Common myeloid progenitor, CD34-positive (primary cell): ENCODE results near the gene EEPD1.
"Not testable (repeated sequence)": the region's sequence is repeated elsewhere in the genome, so short reads cannot be mapped to it uniquely, and the experiment has no call there.

Experiments used
- CTCF ChIA-PET: fragments of 350-600 bp; sonication (Branson Sonifier 250); formaldehyde crosslinking; loops from one replicate; lab custom pipeline; 2021; ENCODE audit warnings: antibody characterized with exemption; lab: Charles Lee
- POLR2A ChIA-PET: fragments of 350-600 bp; sonication (Branson Sonifier 250); formaldehyde crosslinking; loops from one replicate; lab custom pipeline; 2021; ENCODE audit warnings: antibody characterized with exemption; lab: Charles Lee
- DNase-seq, 3 donors: peaks; one replicate each; pipeline versions ENCODE4 v3.0.0 to v3.0.0-alpha.2; 2013
- H3K27ac ChIP-seq, 2 experiments: 1 replicate in 1 of 2; 2 replicates in 1 of 2; pipeline ENCODE4 v1.7.0; 2013; ENCODE audit warnings: inconsistent platforms in 2 of 2, low read length in 2 of 2, mild to moderate bottlenecking in 2 of 2, low read depth in 1 of 2, moderate library complexity in 1 of 2; ENCODE audit not compliant: severe bottlenecking in 2 of 2, insufficient read depth in 1 of 2, poor library complexity in 1 of 2
- H3K27me3 ChIP-seq, 5 experiments: replicated peaks in 2 of 5; 1 replicate in 3 of 5; 2 replicates in 2 of 5; pipeline versions ENCODE4 v1.6.1 to v1.7.0; 2013; ENCODE audit warnings: low read length in 4 of 5, mild to moderate bottlenecking in 2 of 5, moderate library complexity in 2 of 5, inconsistent platforms in 1 of 5; ENCODE audit not compliant: insufficient read depth in 5 of 5, control insufficient read depth in 4 of 5
- H3K36me3 ChIP-seq, 4 experiments: 1 replicate in 2 of 4; 2 replicates in 2 of 4; pipeline versions ENCODE4 v1.6.1 to v1.7.0; 2013; ENCODE audit warnings: low read length in 3 of 4, control low read depth in 1 of 4, mild to moderate bottlenecking in 1 of 4; ENCODE audit not compliant: control insufficient read depth in 4 of 4, insufficient read depth in 4 of 4
- H3K4me1 ChIP-seq, 4 experiments: 1 replicate in 3 of 4; 2 replicates in 1 of 4; pipeline versions ENCODE4 v1.6.1 to v1.7.1; 2013; ENCODE audit warnings: low read length in 3 of 4, mild to moderate bottlenecking in 3 of 4, control low read depth in 1 of 4, inconsistent platforms in 1 of 4, moderate library complexity in 1 of 4; ENCODE audit not compliant: control insufficient read depth in 4 of 4, insufficient read depth in 4 of 4; ENCODE audit errors: control extremely low read depth in 1 of 4
- H3K4me3 ChIP-seq, 7 experiments: 1 replicate in 4 of 7; 2 replicates in 3 of 7; pipeline versions ENCODE4 v1.5.1 to v1.7.0; 2013; ENCODE audit warnings: mild to moderate bottlenecking in 7 of 7, low read length in 6 of 7, moderate library complexity in 6 of 7, inconsistent platforms in 2 of 7, low read depth in 2 of 7, control low read depth in 1 of 7; ENCODE audit not compliant: insufficient read depth in 4 of 7, control insufficient read depth in 1 of 7; ENCODE audit errors: extremely low read depth in 1 of 7
- H3K9me3 ChIP-seq, 5 experiments: 1 replicate in 4 of 5; 2 replicates in 1 of 5; pipeline versions ENCODE4 v1.6.1 to v1.7.1; 2013; ENCODE audit warnings: low read length in 4 of 5, mild to moderate bottlenecking in 2 of 5, inconsistent platforms in 1 of 5, low read depth in 1 of 5, moderate library complexity in 1 of 5; ENCODE audit not compliant: control insufficient read depth in 4 of 5, insufficient read depth in 2 of 5; ENCODE audit errors: control extremely low read depth in 1 of 5
- WGBS: methylation state at CpG from one replicate; pipeline ENCODE4 v1.1.5; 2013; ENCODE audit not compliant: insufficient coverage; 5-methylcytosine and 5-hydroxymethylcytosine counted together

The EEPD1 gene

DNA sequence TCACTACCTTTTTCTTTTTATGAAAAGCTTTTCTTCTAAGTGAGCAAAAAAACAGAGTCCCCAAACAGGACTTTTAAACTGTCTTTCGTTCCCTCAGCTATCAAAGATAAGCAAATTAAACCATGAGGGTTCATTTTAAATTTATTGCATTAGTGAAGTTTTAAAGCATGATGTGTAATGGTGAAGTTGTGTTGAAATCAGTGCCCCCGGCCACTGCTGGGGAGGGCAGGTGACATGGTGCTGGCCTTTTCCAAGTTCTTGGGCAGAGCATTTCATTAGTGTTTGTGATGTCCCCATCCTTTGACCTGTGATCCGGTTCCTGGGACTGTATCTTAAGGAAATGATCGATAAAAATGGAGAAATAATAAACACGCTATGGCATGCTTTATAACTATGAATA, 96.0 kb downstream of the EEPD1 start:
- peaks cover 0 to 5% (median 0%) of the 10 kb centered on the region in 4 experiments for H3K36me3 ChIP-seq
- H3K4me3 ChIP-seq, result no peak overlapping the region
- H3K9me3 ChIP-seq, result peaks cover 0 to 4% (median 0%) of the 10 kb centered on the region in 5 experiments
- no peaks in the 10 kb centered on the region for H3K27me3 ChIP-seq
- H3K27ac ChIP-seq, result no peak overlapping the region
- 97% methylated on average over 4 of the region's 5 CpGs for WGBS
- DNase-seq, result no peak
- no peaks in the 10 kb centered on the region for H3K4me1 ChIP-seq
- ChIA-PET CTCF (interaction anchor here (1.8 kb wide), 1 partner anchor 43 kb away, joined by 5 read pairs; no protein-coding TSS in a partner anchor), POLR2A (no interaction called here)

DNA sequence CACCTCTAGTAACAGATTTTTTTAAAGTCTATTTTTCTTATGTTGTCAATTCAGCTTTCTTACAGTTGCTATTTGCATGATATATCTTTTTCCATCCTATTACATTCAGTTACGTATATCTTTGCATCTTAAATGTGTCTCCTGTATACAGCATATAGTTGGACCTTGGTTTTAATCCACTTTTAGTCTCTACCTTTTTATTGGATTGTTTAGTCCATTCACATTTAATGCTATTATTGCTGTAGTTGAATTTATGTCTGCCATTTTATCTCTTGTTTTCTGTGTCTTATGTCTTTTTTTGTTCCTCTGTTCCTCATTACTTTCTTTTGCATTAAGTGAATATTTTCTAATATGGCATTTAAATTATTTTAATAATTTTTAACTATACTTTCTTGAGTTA, 100.6 kb downstream of the EEPD1 start:
- H3K4me1 ChIP-seq, result no peaks in the 10 kb centered on the region
- no peak overlapping the region for H3K27ac ChIP-seq
- H3K9me3 ChIP-seq, result peaks cover 0 to 5% (median 0%) of the 10 kb centered on the region in 5 experiments
- H3K36me3 ChIP-seq, result no peaks in the 10 kb centered on the region
- POLR2A ChIA-PET, result no interaction called here
- DNase-seq, result no peak
- CTCF ChIA-PET, result no interaction called here
- H3K4me3 ChIP-seq, result no peak overlapping the region
- no peaks in the 10 kb centered on the region for H3K27me3 ChIP-seq
- WGBS, result no CpG with 5 or more reads among the region's 1 CpG

DNA sequence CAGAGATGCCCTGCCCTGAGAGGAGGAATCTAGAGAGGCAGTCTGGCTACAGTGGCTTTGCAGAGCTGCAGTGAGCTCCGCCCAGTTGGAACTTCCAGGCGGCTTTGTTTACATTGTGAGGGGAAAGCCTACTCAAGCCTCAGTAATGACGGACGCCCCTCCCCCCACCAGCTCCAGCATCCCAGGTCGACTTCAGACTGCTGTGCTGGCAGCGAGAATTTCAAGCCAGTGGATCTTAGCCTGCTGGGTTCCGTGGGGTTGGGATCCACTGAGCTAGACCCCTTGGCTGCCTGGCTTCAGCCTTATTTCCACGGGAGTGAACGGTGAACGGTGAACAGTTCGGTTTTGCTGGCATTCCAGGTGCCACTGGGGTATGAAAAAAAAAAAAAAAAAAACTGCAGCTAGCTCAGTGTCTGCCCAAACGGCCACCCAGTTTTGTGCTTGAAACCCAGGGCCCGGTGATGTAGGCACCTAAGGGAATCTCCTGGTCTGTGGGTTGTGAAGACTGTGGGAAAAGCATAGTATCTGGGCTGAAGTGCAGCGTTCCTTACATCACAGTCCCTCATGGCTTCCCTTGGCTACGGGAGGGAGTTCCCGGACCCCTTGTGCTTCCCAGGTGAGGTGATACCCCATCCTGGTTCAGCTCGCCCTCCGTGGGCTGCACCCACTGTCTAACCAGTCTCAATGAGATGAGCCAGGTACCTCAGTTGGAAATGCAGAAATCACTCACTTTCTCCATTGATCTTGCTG, 105.6 kb downstream of the EEPD1 start:
- ChIA-PET CTCF (interaction anchor here (0.8 to 1.3 kb wide), 3 partner anchors 8 to 83 kb away, joined by 3 to 4 read pairs (median 3); no protein-coding TSS in a partner anchor), POLR2A (interaction anchor here (0.9 kb wide), 1 partner anchor 9 kb away, joined by 3 read pairs; no protein-coding TSS in a partner anchor)
- H3K9me3 ChIP-seq, H3K27me3 ChIP-seq, H3K36me3 ChIP-seq, DNase-seq, H3K4me3 ChIP-seq, H3K27ac ChIP-seq: not testable (repeated sequence)
- WGBS, result 85% methylated on average over 14 of the region's 18 CpGs
- peaks cover 12 to 27% (median 20%) of the 10 kb centered on the region in 4 experiments for H3K4me1 ChIP-seq

DNA sequence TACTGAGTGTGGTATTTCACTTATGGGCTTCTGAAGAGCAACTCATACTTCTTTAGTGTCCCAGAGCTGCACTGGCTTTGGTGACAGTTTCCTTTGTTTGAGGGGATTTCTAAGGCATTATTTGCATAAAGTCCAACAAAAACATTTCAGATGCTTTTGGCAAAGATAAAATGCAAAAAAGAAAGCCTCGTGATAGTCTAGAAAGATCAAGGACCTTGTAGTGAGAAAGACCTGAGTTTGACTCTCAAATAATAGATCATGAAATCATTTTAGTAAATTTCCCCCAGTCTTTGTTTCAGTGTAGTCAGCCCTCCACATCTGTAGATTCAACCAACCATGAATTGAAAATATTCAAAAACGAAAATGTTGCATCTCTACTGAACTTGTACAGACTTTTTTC, 107.4 kb downstream of the EEPD1 start:
- no peak for DNase-seq
- peaks cover 0 to 3% (median 0%) of the 10 kb centered on the region in 5 experiments for H3K9me3 ChIP-seq
- H3K27me3 ChIP-seq, result no peaks in the 10 kb centered on the region
- H3K4me3 ChIP-seq, result no peak overlapping the region
- peaks cover 21 to 44% (median 33%) of the 10 kb centered on the region in 4 experiments for H3K4me1 ChIP-seq
- H3K36me3 ChIP-seq, result no peaks in the 10 kb centered on the region
- 100% methylated on average over 1 of the region's 2 CpGs for WGBS
- H3K27ac ChIP-seq, result no peak overlapping the region
- CTCF ChIA-PET, result interaction anchor here (0.7 to 1.1 kb wide), 3 partner anchors 14 to 275 kb away, joined by 3 to 4 read pairs (median 3); no protein-coding TSS in a partner anchor
- POLR2A ChIA-PET, result no interaction called here

DNA sequence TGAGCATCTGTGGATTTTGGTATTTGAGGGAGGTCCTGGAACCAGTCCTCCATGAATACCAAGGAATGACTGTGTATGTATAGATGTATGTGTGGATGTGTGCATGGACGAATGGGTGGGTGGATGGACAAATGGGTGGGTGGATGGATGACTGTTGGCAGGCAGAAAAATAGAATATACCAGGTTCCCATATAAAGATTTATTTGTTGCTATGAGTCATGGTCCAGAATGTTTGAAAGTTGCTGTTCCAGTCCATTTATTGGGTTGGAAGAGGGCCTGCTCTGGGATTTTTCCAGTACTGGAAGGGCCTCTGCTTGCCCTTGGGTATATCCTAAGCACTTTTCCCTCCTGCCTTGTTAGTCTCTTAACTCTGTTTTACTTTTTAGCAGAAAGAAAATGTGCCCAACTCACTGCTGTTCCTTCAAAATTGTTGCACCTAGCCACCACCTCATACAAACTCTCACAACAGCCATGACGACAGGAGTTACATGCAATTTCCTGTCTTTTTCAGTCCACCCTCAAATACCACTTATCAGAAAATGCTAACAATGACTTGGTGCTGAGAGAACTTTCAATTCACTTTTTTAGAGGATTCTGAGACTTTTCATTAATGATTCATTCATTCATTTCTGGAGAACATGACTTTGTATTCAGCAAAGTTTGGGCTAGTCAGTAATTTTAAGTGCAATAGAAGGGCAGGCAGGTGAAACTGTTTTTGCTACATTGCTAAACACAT, 108.1 kb downstream of the EEPD1 start:
- POLR2A ChIA-PET, result no interaction called here
- no peaks in the 10 kb centered on the region for H3K9me3 ChIP-seq
- WGBS, result 57% methylated on average over 2 of the region's 2 CpGs
- H3K4me1 ChIP-seq, result peaks cover 24 to 52% (median 40%) of the 10 kb centered on the region in 4 experiments
- no peak overlapping the region for H3K27ac ChIP-seq
- H3K27me3 ChIP-seq, result no peaks in the 10 kb centered on the region
- DNase-seq, result peak in 2 of 3 donors; percentile 34 to 49
- H3K4me3 ChIP-seq, result no peak overlapping the region
- no peaks in the 10 kb centered on the region for H3K36me3 ChIP-seq
- CTCF ChIA-PET, result no interaction called here

DNA sequence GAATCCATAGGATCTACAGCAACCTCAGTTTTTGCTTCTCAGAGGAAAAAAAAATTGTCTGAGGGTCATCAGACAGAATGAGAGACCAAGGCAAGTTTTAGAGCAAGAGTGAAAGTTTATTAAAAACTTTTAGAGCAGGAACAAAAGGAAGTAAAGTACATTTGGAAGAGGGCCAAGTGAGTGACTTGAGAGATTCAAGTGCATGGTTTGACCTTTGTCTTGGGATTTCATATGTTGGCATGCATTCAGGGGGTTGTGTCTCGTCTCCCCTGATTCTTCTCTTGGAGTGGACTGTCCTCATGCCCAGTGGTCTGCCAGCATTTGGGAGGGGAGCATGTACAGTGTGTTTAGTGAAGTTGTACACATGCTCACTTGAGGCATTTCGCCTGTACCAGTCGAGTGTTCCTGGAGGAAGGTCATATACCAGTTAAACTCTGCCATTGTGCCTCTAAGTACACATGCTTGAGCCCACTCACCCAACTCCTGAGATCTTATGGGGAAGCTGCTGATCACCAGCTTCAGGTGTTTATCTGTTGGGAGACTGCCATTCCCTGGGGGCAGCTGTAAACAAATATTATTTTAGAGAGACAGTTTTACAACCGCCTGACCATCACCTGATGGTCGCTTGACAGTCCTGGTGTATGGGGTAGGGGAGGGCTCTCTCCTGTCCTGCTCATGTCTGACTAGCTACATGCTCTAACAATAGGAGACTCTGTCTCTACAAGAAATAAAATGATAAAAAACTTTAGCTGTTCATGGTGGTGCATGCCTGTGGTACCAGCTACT, 109.4 kb downstream of the EEPD1 start:
- WGBS, result 77% methylated on average over 4 of the region's 5 CpGs
- peak; percentile 21 to 65 (median 61) for DNase-seq
- H3K36me3 ChIP-seq, result no peaks in the 10 kb centered on the region
- H3K4me1 ChIP-seq, result peaks cover 31 to 55% (median 43%) of the 10 kb centered on the region in 4 experiments
- ChIA-PET POLR2A (no interaction called here), CTCF (interaction anchor here (1.4 to 2.3 kb wide), 2 partner anchors 10 to 15 kb away, joined by 4 to 10 read pairs; no protein-coding TSS in a partner anchor)
- no peak overlapping the region for H3K27ac ChIP-seq
- H3K9me3 ChIP-seq, result no peaks in the 10 kb centered on the region
- no peaks in the 10 kb centered on the region for H3K27me3 ChIP-seq
- peak overlapping the region in 1 of 7 experiments; percentile 7 for H3K4me3 ChIP-seq
